MM.1S (cell line): ENCODE results near the gene ANKRD60.

Source experiments
- EZH2phosphoT487 ChIP-seq: fragments of 300-600 bp; sonication (generic); IDR thresholded peaks from 2 replicates; pipeline ENCODE4 v1.6.1; 2018; ENCODE audit warnings: antibody characterized with exemption, low read length
- TF ChIP-seq, protein P1 (sequence below): fragments of 300-600 bp; sonication (generic); IDR thresholded peaks from 2 replicates; pipeline ENCODE4 v1.5.1; 2016; ENCODE audit warnings: antibody characterized with exemption, low read length, mixed read lengths

DNA sequence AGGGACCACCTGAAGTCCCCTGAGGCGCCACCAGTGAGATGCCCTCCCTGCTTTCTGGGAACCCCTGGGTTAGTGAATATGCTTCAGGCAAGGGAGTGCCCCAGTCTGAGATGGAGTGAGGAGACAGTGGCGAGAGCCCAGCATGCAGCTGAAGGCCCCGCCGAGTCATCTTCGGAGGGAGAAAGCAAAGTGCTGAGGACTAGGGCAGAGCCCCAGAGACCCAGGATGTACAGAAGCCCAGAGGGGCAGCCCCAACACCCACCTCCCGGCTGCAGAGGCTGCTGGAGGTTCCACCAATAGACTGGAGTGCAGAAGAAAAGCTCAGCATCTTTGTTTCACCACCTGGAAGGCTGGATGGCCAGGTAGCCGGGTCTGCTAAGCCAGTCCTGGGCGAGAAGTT is 14.1 kb downstream of the ANKRD60 start:
- TF ChIP-seq, protein P1, sequence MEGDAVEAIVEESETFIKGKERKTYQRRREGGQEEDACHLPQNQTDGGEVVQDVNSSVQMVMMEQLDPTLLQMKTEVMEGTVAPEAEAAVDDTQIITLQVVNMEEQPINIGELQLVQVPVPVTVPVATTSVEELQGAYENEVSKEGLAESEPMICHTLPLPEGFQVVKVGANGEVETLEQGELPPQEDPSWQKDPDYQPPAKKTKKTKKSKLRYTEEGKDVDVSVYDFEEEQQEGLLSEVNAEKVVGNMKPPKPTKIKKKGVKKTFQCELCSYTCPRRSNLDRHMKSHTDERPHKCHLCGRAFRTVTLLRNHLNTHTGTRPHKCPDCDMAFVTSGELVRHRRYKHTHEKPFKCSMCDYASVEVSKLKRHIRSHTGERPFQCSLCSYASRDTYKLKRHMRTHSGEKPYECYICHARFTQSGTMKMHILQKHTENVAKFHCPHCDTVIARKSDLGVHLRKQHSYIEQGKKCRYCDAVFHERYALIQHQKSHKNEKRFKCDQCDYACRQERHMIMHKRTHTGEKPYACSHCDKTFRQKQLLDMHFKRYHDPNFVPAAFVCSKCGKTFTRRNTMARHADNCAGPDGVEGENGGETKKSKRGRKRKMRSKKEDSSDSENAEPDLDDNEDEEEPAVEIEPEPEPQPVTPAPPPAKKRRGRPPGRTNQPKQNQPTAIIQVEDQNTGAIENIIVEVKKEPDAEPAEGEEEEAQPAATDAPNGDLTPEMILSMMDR: no peak
- TF ChIP-seq EZH2phosphoT487: no peak
